GM12878 (cell line): Measurements from ENCODE around the gene PILRB. TPM values are rescaled to one million over a fixed set of nuclear protein-coding genes. Genes with fewer than 3 reads are reported as not detected.

Source experiments
- ATAC-seq: fragments of 200-7000 bp; cut with Tn5 transposase; 3 replicates; pipeline ENCODE4 v1.9.1; 2020; ENCODE audit warnings: mild to moderate bottlenecking, moderate library complexity
- BruUV-seq: library from RNA; stranded (reverse); fragments of 400-500 nt; replicated peaks from 2 replicates; lab custom pipeline; 2021; lab: Mats Ljungman, UMichigan
- CTCF ChIA-PET: fragments of 300-600 bp; sonication (Branson Sonifier 250); formaldehyde crosslinking; extraction: SDS; loops from one replicate; lab custom pipeline; 2021; ENCODE audit warnings: inconsistent platforms; lab: Yijun Ruan, JAX
- POLR2A ChIA-PET: fragments of 350-600 bp; formaldehyde crosslinking; extraction: SDS; loops from one replicate; lab custom pipeline; 2021; ENCODE audit warnings: inconsistent platforms; lab: Charles Lee
- RAD21 ChIA-PET: fragments of 300-600 bp; sonication (Branson Sonifier 250); formaldehyde crosslinking; loops from one replicate; lab custom pipeline; 2023; ENCODE audit warnings: antibody characterized with exemption; ENCODE audit not compliant: unreplicated experiment; lab: Charles Lee
- SMC1A ChIA-PET: fragments of 300-600 bp; sonication (Branson Sonifier 250); formaldehyde crosslinking; loops from one replicate; lab custom pipeline; 2023; ENCODE audit not compliant: unreplicated experiment, uncharacterized antibody; lab: Charles Lee
- DNase-seq: peaks from one replicate; pipeline ENCODE4 v3.0.0-alpha.2; 2011; ENCODE audit warnings: low read depth, low spot score
- FAIRE-seq: peaks from 3 replicates; lab custom pipeline; 2011; peaks lifted over from hg19 to GRCh38; lab: Jason Lieb, UNC
- H2AFZ ChIP-seq: 2 replicates; pipeline ENCODE4 v1.6.0; 2011; ENCODE audit warnings: low read depth, low read length, control low read depth; ENCODE audit not compliant: control insufficient read depth
- H3K27ac ChIP-seq: 2 replicates; pipeline ENCODE4 v1.5.1; 2011; ENCODE audit warnings: control low read depth; ENCODE audit not compliant: control insufficient read depth, insufficient read depth
- H3K27me3 ChIP-seq, 2 experiments: replicated peaks in 1 of 2; 2 replicates each; pipeline versions ENCODE4 v1.6.0 to v1.6.1; 2011; ENCODE audit warnings: low read length in 1 of 2; ENCODE audit not compliant: control insufficient read depth in 2 of 2, insufficient read depth in 2 of 2
- H3K36me3 ChIP-seq, 2 experiments: 2 replicates each; pipeline ENCODE4 v1.5.1; 2011; ENCODE audit warnings: low read length in 1 of 2; ENCODE audit not compliant: control insufficient read depth in 2 of 2, insufficient read depth in 2 of 2
- H3K4me1 ChIP-seq: 2 replicates; pipeline ENCODE4 v1.6.1; 2011; ENCODE audit warnings: mild to moderate bottlenecking, low read length, moderate library complexity, mixed read lengths; ENCODE audit not compliant: control insufficient read depth, insufficient read depth
- H3K4me2 ChIP-seq: 2 replicates; pipeline ENCODE4 v1.6.0; 2011; ENCODE audit warnings: control low read depth; ENCODE audit not compliant: control insufficient read depth, insufficient read depth
- H3K4me3 ChIP-seq: fragments of 200-600 bp; sonication (generic); 2 replicates; pipeline ENCODE4 v1.5.1; 2016
- H3K79me2 ChIP-seq: 2 replicates; pipeline ENCODE4 v1.6.0; 2011; ENCODE audit warnings: low read length; ENCODE audit not compliant: control insufficient read depth, insufficient read depth
- H3K9ac ChIP-seq: 2 replicates; pipeline ENCODE4 v1.8.0; 2011; ENCODE audit warnings: low read length, control low read depth, mixed read lengths; ENCODE audit not compliant: control insufficient read depth, insufficient read depth
- H3K9me3 ChIP-seq: replicated peaks from 3 replicates; pipeline ENCODE4 v1.5.1; 2011; ENCODE audit warnings: mild to moderate bottlenecking, low read length; ENCODE audit not compliant: control insufficient read depth, insufficient read depth
- H4K20me1 ChIP-seq: 2 replicates; pipeline ENCODE4 v1.6.0; 2011; ENCODE audit not compliant: control insufficient read depth, insufficient read depth
- BRCA1 ChIP-seq: IDR thresholded peaks from 2 replicates; pipeline ENCODE4 v1.6.1; 2011; ENCODE audit warnings: low read depth, low read length, improper control_type of control experiment
- RCOR1 ChIP-seq: conservative IDR thresholded peaks from 2 replicates; pipeline ENCODE4 v1.6.1; 2012; ENCODE audit warnings: low read depth, low read length, improper control_type of control experiment
- TARDBP ChIP-seq: IDR thresholded peaks from 2 replicates; pipeline ENCODE4 v1.6.1; 2016; ENCODE audit warnings: borderline replicate concordance
- ZNF622 ChIP-seq: fragments of 450-650 bp; IDR thresholded peaks from 2 replicates; pipeline ENCODE4 v1.6.1; 2017; ENCODE audit warnings: mild to moderate bottlenecking, inconsistent platforms
- WGBS: methylation state at CpG from one replicate; pipeline ENCODE4 v1.1.6; 2016; ENCODE audit warnings: low lambda C conversion rate; ENCODE audit not compliant: insufficient replicate concordance, insufficient coverage; ENCODE audit errors: missing lambda C conversion rate; 5-methylcytosine and 5-hydroxymethylcytosine counted together
- in situ Hi-C: fragments of 300-500 bp; cut with MboI; formaldehyde crosslinking; loops from 9 replicates; pipeline ENCODE4 v1.14.3; 2018; ENCODE audit warnings: mixed read lengths
- intact Hi-C: fragments of 100-400 bp; cut with micrococcal nuclease; formaldehyde crosslinking; loops from one replicate; pipeline ENCODE4 v1.14.2; 2022; ENCODE audit not compliant: unreplicated experiment
- polyA plus RNA-seq, 11 experiments: library from polyadenylated mRNA; depleted of rRNA in 4 of 11; unstranded in 6 of 11; stranded (reverse) in 5 of 11; fragments of >200 nt; fragmentation: Nextera tagmentation in 4 of 11; fragmentation: Illumina TruSeq in 1 of 11; extraction: Ambion mirVana in 4 of 11; extraction: Trizol in 1 of 11; gene quantifications; 1 replicate in 1 of 11; 2 replicates in 10 of 11; pipeline versions ENCODE4 v1.2.1 to v1.2.3, GENCODE V29; 2011 to 2016; ENCODE audit warnings: inconsistent platforms in 2 of 11, missing spikeins in 2 of 11, low read depth in 1 of 11
- total RNA-seq, 4 experiments: library from RNA; depleted of rRNA in 3 of 4; stranded (reverse); fragments of >200 nt in 3 of 4; fragmentation: Illumina TruSeq in 1 of 4; extraction: Trizol in 1 of 4; gene quantifications; 2 replicates each; pipeline versions ENCODE4 v1.2.1 to v1.2.3, GENCODE V29; 2013 to 2021
- TF ChIP-seq, protein P1 (sequence below): IDR thresholded peaks from 2 replicates; pipeline ENCODE4 v1.6.1; 2011; ENCODE audit warnings: low read depth, low read length, improper control_type of control experiment, borderline replicate concordance

The PILRB gene
- total and polyA plus RNA-seq, 10 of the 15 experiments (the other 5 are each of a cell fraction or from before 2014, with no cell fraction given), result 2.6 to 50.3 (median 22.0) TPM

DNA sequence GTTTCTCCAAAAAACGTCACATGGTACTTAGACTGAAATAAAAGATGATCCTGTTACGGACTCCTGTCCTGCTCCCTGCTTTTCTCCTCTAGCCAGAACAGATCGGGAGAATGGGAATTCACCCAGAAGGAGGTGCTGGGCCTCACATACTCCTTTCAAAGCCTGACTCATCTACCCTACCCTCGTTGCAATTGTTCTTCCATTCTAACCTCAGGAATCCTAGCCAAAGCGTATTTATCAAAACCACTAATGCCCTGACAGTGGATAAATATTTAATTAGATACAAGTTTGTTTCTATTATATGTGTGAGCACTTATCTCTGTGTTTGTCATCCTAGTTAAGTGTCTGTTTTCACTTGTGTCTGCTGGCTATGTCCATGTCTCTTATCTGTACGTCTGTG lies 48.9 kb downstream of the PILRB start:
- no peak overlapping the region for H3K4me3 ChIP-seq
- H3K9me3 ChIP-seq, result no peaks in the 10 kb centered on the region
- no peaks in the 10 kb centered on the region for H3K79me2 ChIP-seq
- peaks cover 7% of the 10 kb centered on the region for H3K4me1 ChIP-seq
- no peak for FAIRE-seq
- TF ChIP-seq TARDBP (no peak), RCOR1 (no peak), BRCA1 (no peak), ZNF622 (no peak)
- TF ChIP-seq, protein P1, sequence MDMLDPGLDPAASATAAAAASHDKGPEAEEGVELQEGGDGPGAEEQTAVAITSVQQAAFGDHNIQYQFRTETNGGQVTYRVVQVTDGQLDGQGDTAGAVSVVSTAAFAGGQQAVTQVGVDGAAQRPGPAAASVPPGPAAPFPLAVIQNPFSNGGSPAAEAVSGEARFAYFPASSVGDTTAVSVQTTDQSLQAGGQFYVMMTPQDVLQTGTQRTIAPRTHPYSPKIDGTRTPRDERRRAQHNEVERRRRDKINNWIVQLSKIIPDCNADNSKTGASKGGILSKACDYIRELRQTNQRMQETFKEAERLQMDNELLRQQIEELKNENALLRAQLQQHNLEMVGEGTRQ, result no peak
- no peak overlapping the region for H3K27ac ChIP-seq
- H3K9ac ChIP-seq, result no peak overlapping the region
- no peaks in the 10 kb centered on the region for H4K20me1 ChIP-seq
- no peak overlapping the region for H2AFZ ChIP-seq
- no peak for DNase-seq
- RAD21 ChIA-PET, result interaction anchor here (0.6 to 3.7 kb wide), 26 partner anchors 9 to 273 kb away, joined by 4 to 89 read pairs (median 7); partner anchors contain the start of genes FBXO24, LAMTOR4, LRCH4 and PILRB
- ATAC-seq, result no peak
- no peaks in the 10 kb centered on the region for H3K27me3 ChIP-seq
- no peaks in the 10 kb centered on the region for H3K36me3 ChIP-seq
- CTCF ChIA-PET, result interaction anchor here (0.6 to 4.0 kb wide), 41 partner anchors 9 to 413 kb away, joined by 3 to 134 read pairs (median 7); partner anchors contain the start of genes LAMTOR4, PILRA, PILRB and TSC22D4
- BruUV-seq, result no TSS peak
- 66% methylated on average over 6 of the region's 6 CpGs for WGBS
- SMC1A ChIA-PET, result interaction anchor here (0.8 to 4.5 kb wide), 27 partner anchors 9 to 273 kb away, joined by 3 to 65 read pairs (median 9); partner anchors contain the start of genes MEPCE and ZCWPW1
- no peak overlapping the region for H3K4me2 ChIP-seq
- in situ Hi-C loops, result loop anchor here (5.0 kb wide), 1 partner anchor 274 kb away; no protein-coding TSS in a partner anchor
- POLR2A ChIA-PET, result interaction anchor here (0.7 to 2.4 kb wide), 10 partner anchors 8 to 189 kb away, joined by 3 to 10 read pairs (median 4); partner anchors contain the start of gene ZCWPW1
- intact Hi-C loops, result loop anchor here (1.0 to 5.0 kb wide), 4 partner anchors 32 to 274 kb away; partner anchors contain the start of gene PILRB
